HepG2 (cell line): Measurements from ENCODE around the gene NEU1. TPM values are rescaled to one million over a fixed set of nuclear protein-coding genes. Genes with fewer than 3 reads are reported as not detected.

Experiments
- ATF6 ChIP-seq: sonication (generic); formaldehyde crosslinking; conservative IDR thresholded peaks from 2 replicates; pipeline ENCODE4 v1.4.0; 2020; ENCODE audit warnings: missing genetic modification reagents
- ELF1 ChIP-seq: sonication (generic); formaldehyde crosslinking; IDR thresholded peaks from 2 replicates; pipeline ENCODE4 v1.4.0; 2020; ENCODE audit warnings: missing genetic modification reagents
- IKZF5 ChIP-seq: IDR thresholded peaks from 2 replicates; pipeline ENCODE4 v1.6.1; 2018; ENCODE audit warnings: missing genetic modification reagents, mild to moderate bottlenecking, missing compliant biosample characterization
- ISL2 ChIP-seq: sonication (generic); formaldehyde crosslinking; IDR thresholded peaks from 2 replicates; pipeline ENCODE4 v1.5.0; 2020; ENCODE audit warnings: missing genetic modification reagents
- MED13 ChIP-seq: sonication (generic); formaldehyde crosslinking; IDR thresholded peaks from 2 replicates; pipeline ENCODE4 v1.5.0; 2020; ENCODE audit warnings: missing genetic modification reagents
- MIXL1 ChIP-seq: IDR thresholded peaks from 2 replicates; pipeline ENCODE4 v1.6.1; 2016
- NR2C2 ChIP-seq: sonication (generic); formaldehyde crosslinking; IDR thresholded peaks from 2 replicates; pipeline ENCODE4 v1.4.0; 2020; ENCODE audit warnings: missing genetic modification reagents, mild to moderate bottlenecking, moderate library complexity, borderline replicate concordance
- TBL1XR1 ChIP-seq: fragments of 150-350 bp; IDR thresholded peaks from 2 replicates; pipeline ENCODE4 v1.6.1; 2014; ENCODE audit warnings: borderline replicate concordance, low read length; ENCODE audit not compliant: partially characterized antibody
- TFAP4 ChIP-seq: sonication (generic); IDR thresholded peaks from 2 replicates; pipeline ENCODE4 v1.6.1; 2016; ENCODE audit warnings: low read depth, borderline replicate concordance
- ZNF24 ChIP-seq: fragments of 450-650 bp; IDR thresholded peaks from 2 replicates; pipeline ENCODE4 v1.6.1; 2017; ENCODE audit warnings: antibody characterized with exemption, mild to moderate bottlenecking
- ZNF407 ChIP-seq: sonication (generic); formaldehyde crosslinking; IDR thresholded peaks from one replicate; pipeline ENCODE4 v1.5.1; 2020; ENCODE audit warnings: mild to moderate bottlenecking, missing genetic modification reagents; ENCODE audit errors: not compliant biosample characterization
- ZNF431 ChIP-seq: sonication (generic); formaldehyde crosslinking; IDR thresholded peaks from 2 replicates; pipeline ENCODE4 v1.9.0; 2022; ENCODE audit warnings: missing genetic modification reagents, low read depth, mild to moderate bottlenecking, borderline replicate concordance
- ZNF598 ChIP-seq: sonication (generic); formaldehyde crosslinking; IDR thresholded peaks from 2 replicates; pipeline ENCODE4 v1.5.1; 2020; ENCODE audit warnings: mild to moderate bottlenecking, missing genetic modification reagents, borderline replicate concordance
- ZNF749 ChIP-seq: sonication (generic); formaldehyde crosslinking; IDR thresholded peaks from 2 replicates; pipeline ENCODE4 v1.8.0; 2022; ENCODE audit warnings: mild to moderate bottlenecking, missing genetic modification reagents, moderate library complexity, borderline replicate concordance
- polyA plus RNA-seq, 8 experiments: library from polyadenylated mRNA; depleted of rRNA in 3 of 8; stranded (reverse) in 7 of 8; unstranded in 1 of 8; fragments of >200 nt; fragmentation: Illumina TruSeq in 4 of 8; extraction: Trizol in 4 of 8; gene quantifications; 2 replicates each; pipeline versions ENCODE4 v1.2.1 to v1.2.3, GENCODE V29; 2011 to 2016; ENCODE audit warnings: low read depth in 4 of 8, missing spikeins in 1 of 8, mixed read lengths in 1 of 8; ENCODE audit not compliant: insufficient read depth in 1 of 8
- total RNA-seq, 5 experiments: library from RNA; depleted of rRNA; stranded (reverse); fragments of >200 nt; fragmentation: Illumina TruSeq; extraction: Trizol; gene quantifications; 2 replicates each; pipeline ENCODE4 v1.2.3, GENCODE V29; 2016; ENCODE audit warnings: low read depth in 1 of 5

NEU1 gene
- total and polyA plus RNA-seq, 2 of the 13 experiments (the other 11 are each of a cell fraction or from before 2014, with no cell fraction given) = 215 to 297 TPM

- TF ChIP-seq ZNF407 (CRISPR knock-in tag) (peak; percentile 19), ZNF431 (peak; percentile 41), ISL2 (peak; percentile 54), MED13 (peak; percentile 93), ELF1 (CRISPR knock-in tag) (peak; percentile 51; the same call in 1 of the 2 replicates), MIXL1 (CRISPR knock-in tag) (no peak; the same call in 1 of the 2 replicates), TFAP4 (peak; percentile 71; the same call in 1 of the 2 replicates), NR2C2 (CRISPR knock-in tag) (peak; percentile 84), ZNF749 (CRISPR knock-in tag) (0 out of 2 replicates have a peak, but pooled peaks have one; percentile 42), TBL1XR1 (peak; percentile 41), ZNF24 (peak; percentile 40; the same call in 1 of the 2 replicates), ZNF598 (CRISPR knock-in tag) (peak; percentile 86; the same call in 1 of the 2 replicates), ATF6 (CRISPR knock-in tag) (0 out of 2 replicates have a peak, but pooled peaks have one; percentile 80), IKZF5 (peak; percentile 70)
These were observed 28.0 kb downstream of the NEU1 start (continued) for GRCh38 chr6:31834367-31835250.
